Heart left ventricle (tissue), 13 donors: ENCODE results near the gene CYB561D1.

Experiments
- POLR2A ChIP-seq, 2 donors: fragments of 450-650 bp; IDR thresholded peaks; one replicate each; pipeline ENCODE4 v1.6.1; 2017; ENCODE audit warnings: antibody characterized with exemption in 2 of 2, mild to moderate bottlenecking in 2 of 2, moderate library complexity in 2 of 2
- TF ChIP-seq, protein P1 (sequence below), 12 donors: fragments of 200-600 bp; sonication (generic) in 4 of 12; IDR thresholded peaks; one replicate each; pipeline versions ENCODE4 v1.5.0 to v1.8.0; 2018 to 2022; ENCODE audit warnings: antibody characterized with exemption in 12 of 12, mild to moderate bottlenecking in 5 of 12
- donor health status: ischemic (EF 13 %, LVEDD 7.1; RV severe dilation, severe dysfunction).
- donor health status: DM: no; HTN: yes; CAD: no.
- donor health status: DM: no; HTN: no; CAD: no.
- donor health status: ischemic (EF 25% LVEDD 6.9; RV normal size, moderate dysfunction).
- donor health status: ischemic (EF 25% LVEDD 5.7; RV mildly dilated, moderate dysfunction).
- donor health status: ischemic (EF 35%, LVEDD 5.7; RV mildly dilated, moderate dysfunction).
- donor health status: nonischemic (EF 11% LVEDD 7.7; RV severe dilation, severe dysfunction).
- donor health status: DM: yes; HTN: yes; CAD: no.
- donor health status: PGD.
- donor health status: ischemic (EF 29% LVEDD 5.4; RV normal size, mild dysfunction).
- donor health status: nonischemic (EF 23%, LVEDD 6.1; RV moderate dilation, normal function).

DNA sequence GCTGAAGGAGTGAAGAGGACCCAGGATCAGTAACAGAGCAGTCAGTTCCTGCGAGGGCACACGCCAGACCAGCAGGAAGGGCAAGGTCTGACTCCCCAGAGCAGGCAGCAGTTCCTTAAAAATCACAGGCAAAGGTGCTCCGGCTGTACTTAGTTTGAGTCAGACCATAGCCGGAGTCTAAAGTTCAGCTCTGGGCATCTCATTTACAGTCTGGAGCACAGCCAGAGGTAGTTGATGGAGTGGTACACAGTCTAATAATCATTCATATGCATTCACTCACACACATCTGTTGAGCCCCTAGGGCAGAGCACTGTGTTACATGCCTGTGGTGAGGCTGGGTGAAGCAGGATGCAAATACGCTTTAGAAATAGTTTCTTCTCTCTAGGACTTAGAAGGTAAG is 23.0 kb downstream of the CYB561D1 start:
- TF ChIP-seq, protein P1, sequence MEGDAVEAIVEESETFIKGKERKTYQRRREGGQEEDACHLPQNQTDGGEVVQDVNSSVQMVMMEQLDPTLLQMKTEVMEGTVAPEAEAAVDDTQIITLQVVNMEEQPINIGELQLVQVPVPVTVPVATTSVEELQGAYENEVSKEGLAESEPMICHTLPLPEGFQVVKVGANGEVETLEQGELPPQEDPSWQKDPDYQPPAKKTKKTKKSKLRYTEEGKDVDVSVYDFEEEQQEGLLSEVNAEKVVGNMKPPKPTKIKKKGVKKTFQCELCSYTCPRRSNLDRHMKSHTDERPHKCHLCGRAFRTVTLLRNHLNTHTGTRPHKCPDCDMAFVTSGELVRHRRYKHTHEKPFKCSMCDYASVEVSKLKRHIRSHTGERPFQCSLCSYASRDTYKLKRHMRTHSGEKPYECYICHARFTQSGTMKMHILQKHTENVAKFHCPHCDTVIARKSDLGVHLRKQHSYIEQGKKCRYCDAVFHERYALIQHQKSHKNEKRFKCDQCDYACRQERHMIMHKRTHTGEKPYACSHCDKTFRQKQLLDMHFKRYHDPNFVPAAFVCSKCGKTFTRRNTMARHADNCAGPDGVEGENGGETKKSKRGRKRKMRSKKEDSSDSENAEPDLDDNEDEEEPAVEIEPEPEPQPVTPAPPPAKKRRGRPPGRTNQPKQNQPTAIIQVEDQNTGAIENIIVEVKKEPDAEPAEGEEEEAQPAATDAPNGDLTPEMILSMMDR (IDR thresholded peaks at IDR 0.05), result no peak
- TF ChIP-seq POLR2A (IDR thresholded peaks at IDR 0.05), result no peak
